H1 (cell line): ENCODE data around the gene EIF4E1B. TPM values are rescaled to one million over a fixed set of nuclear protein-coding genes. Genes with fewer than 3 reads are reported as not detected.

Source experiments
- CHD7 ChIP-seq: fragments of 300-600 bp; sonication (generic); IDR thresholded peaks from 2 replicates; pipeline ENCODE4 v1.7.1; 2012; ENCODE audit warnings: low read length, moderate library complexity, mild to moderate bottlenecking, inconsistent platforms; ENCODE audit not compliant: insufficient replicate concordance
- HDAC2 ChIP-seq, 2 experiments: fragments of 300-600 bp in 1 of 2; sonication (generic) in 1 of 2; IDR thresholded peaks; 2 replicates each; pipeline ENCODE4 v1.6.1; 2011 to 2012; ENCODE audit warnings: low read depth in 2 of 2, low read length in 2 of 2, mild to moderate bottlenecking in 2 of 2, moderate library complexity in 2 of 2, borderline replicate concordance in 1 of 2, inconsistent platforms in 1 of 2
- KDM1A ChIP-seq: fragments of 200-600, 300-600 bp; sonication (generic); IDR thresholded peaks from 2 replicates; pipeline ENCODE4 v1.7.1; 2016; ENCODE audit warnings: mild to moderate bottlenecking, low read length, borderline replicate concordance
- POLR2AphosphoS5 ChIP-seq: IDR thresholded peaks from 2 replicates; pipeline ENCODE4 v1.6.1; 2011; ENCODE audit warnings: low read depth, low read length
- ZNF274 ChIP-seq: IDR thresholded peaks from 2 replicates; pipeline ENCODE4 v1.7.0; 2012; ENCODE audit warnings: low read length, borderline replicate concordance; ENCODE audit errors: extremely low read depth
- polyA plus RNA-seq, 7 experiments: library from polyadenylated mRNA; depleted of rRNA in 3 of 7; stranded (reverse) in 5 of 7; unstranded in 2 of 7; fragments of >200 nt in 5 of 7; fragments of 200-250 nt in 2 of 7; gene quantifications; 1 replicate in 5 of 7; 2 replicates in 1 of 7; 4 replicates in 1 of 7; pipeline versions ENCODE4 v1.2.1 to v1.2.3, GENCODE V29; 2011 to 2013; ENCODE audit warnings: missing spikeins in 2 of 7, mixed read lengths in 2 of 7
- total RNA-seq: library from RNA; stranded (reverse); fragmentation: NEBNext Ultra II Directional; extraction: Animal tissue kit (Norgen Biotek cat#: 25700); gene quantifications from 2 replicates; pipeline ENCODE4 v1.2.1, GENCODE V29; 2021

EIF4E1B gene
- total and polyA plus RNA-seq, 2 of the 8 experiments (the other 6 are each of a cell fraction or from before 2014, with no cell fraction given): 0.97 to 1.3 TPM

GRCh38 chr5:176620333-176620981 is 10.0 kb upstream of the EIF4E1B start (continued):
- no peak for TF ChIP-seq CHD7
- TF ChIP-seq POLR2AphosphoS5: no peak
- no peak for TF ChIP-seq HDAC2 (IDR thresholded peaks at IDR 0.05; ENCODE audit: borderline replicate concordance in 1 of 2, low read depth in 2 of 2, low read length in 2 of 2)
- no peak for TF ChIP-seq ZNF274
- TF ChIP-seq KDM1A: no peak
